Gastrocnemius medialis (tissue), 4 donors: ENCODE results near the gene QSER1.
"Not testable (repeated sequence)": the region's sequence is repeated elsewhere in the genome, so short reads cannot be mapped to it uniquely, and the experiment has no call there.

Experiments
- CTCF ChIP-seq, 5 experiments: fragments of 450-650 bp in 3 of 5; fragments of 200-600 bp in 2 of 5; sonication (generic) in 2 of 5; IDR thresholded peaks in 4 of 5; conservative IDR thresholded peaks in 1 of 5; 1 replicate in 4 of 5; 2 replicates in 1 of 5; pipeline ENCODE4 v1.5.1; 2016 to 2019; ENCODE audit warnings: antibody characterized with exemption in 5 of 5, mild to moderate bottlenecking in 3 of 5, moderate library complexity in 3 of 5
- POLR2A ChIP-seq, 2 donors: fragments of 450-650 bp; IDR thresholded peaks; one replicate each; pipeline ENCODE4 v1.6.1; 2017; ENCODE audit warnings: antibody characterized with exemption in 2 of 2, mild to moderate bottlenecking in 2 of 2, moderate library complexity in 2 of 2

- TF ChIP-seq POLR2A (IDR thresholded peaks at IDR 0.05); CTCF (IDR thresholded peaks at IDR 0.05 in 4 of 5, conservative IDR thresholded peaks at IDR 0.05 in 1 of 5): not testable (repeated sequence)
Measured at GRCh38 chr11:32936178-32936577, 43.6 kb downstream of the QSER1 start.
